Activated CD4-positive, alpha-beta memory T cell treated with anti-CD3 and anti-CD28 coated beads, Interleukin-2, amount 10 ng/mL, durations not matched to agents 7 days and 5 days (primary cell): Measurements from ENCODE around the gene SLC23A1. TPM values are rescaled to one million over a fixed set of nuclear protein-coding genes. Genes with fewer than 3 reads are reported as not detected.

Source experiments
- CTCF ChIA-PET: fragments of 350-600 bp; sonication (Branson Sonifier 250); formaldehyde crosslinking; loops from one replicate; lab custom pipeline; 2021; ENCODE audit warnings: antibody characterized with exemption, inconsistent platforms; lab: Charles Lee
- POLR2A ChIA-PET: fragments of 350-600 bp; sonication (Branson Sonifier 250); formaldehyde crosslinking; loops from one replicate; lab custom pipeline; 2021; ENCODE audit warnings: antibody characterized with exemption; lab: Charles Lee
- DNase-seq: peaks from one replicate; pipeline ENCODE4 v3.0.0-alpha.2; 2020
- H3K27ac Mint-ChIP-seq: one replicate; pipeline ENCODE4 v1.8.0; 2021; ENCODE audit warnings: mild to moderate bottlenecking, mixed read lengths
- H3K27me3 Mint-ChIP-seq: one replicate; pipeline ENCODE4 v1.8.0; 2021; ENCODE audit warnings: mixed read lengths
- H3K36me3 Mint-ChIP-seq: one replicate; pipeline ENCODE4 v1.8.0; 2021; ENCODE audit warnings: low read depth, mixed read lengths
- H3K4me1 Mint-ChIP-seq: one replicate; pipeline ENCODE4 v1.8.0; 2021; ENCODE audit warnings: mixed read lengths
- H3K4me3 Mint-ChIP-seq: one replicate; pipeline ENCODE4 v1.8.0; 2021; ENCODE audit warnings: mild to moderate bottlenecking, mixed read lengths
- H3K9me3 Mint-ChIP-seq: one replicate; pipeline ENCODE4 v1.8.0; 2021; ENCODE audit warnings: mixed read lengths
- total RNA-seq, 2 experiments: library from RNA; stranded (reverse); gene quantifications; one replicate each; pipeline ENCODE4 v1.2.3, GENCODE V29; 2021

The SLC23A1 gene
- total RNA-seq: 1 to 10 TPM; 1.0 to 1.8 TPM

DNA sequence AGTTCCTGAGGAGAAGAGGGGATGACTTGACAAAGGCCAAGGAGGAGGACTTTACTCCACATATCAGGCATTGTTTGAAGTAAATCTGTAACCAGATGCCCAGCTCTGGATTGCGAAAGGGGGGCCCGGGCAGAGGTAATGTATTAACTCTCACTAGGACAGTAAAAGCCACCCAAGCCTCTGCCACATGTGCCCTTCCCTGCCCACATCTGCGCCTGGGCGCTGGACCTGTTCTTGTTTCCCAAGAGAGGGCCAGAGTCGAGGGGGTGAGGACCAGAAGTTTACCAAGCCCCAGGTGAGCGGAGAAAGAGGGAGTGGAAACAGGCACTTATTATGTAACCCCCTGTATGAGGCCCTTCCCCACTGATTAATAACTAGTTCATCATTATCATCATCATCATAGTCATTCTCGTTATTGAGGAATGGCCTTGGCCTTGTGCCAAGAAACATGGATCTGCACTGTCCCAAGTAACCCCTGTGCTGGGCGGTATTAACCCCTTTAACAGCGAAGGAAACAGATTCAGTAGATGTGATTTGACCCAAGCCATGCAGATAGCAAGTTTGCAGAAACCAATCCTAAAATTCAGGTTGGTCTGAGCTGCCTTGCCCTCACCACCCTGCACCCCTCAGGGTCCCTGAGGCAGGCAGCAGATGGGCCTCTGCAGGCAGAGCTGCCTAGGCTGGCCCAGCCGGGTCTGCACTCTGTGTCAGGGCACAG lies at the start of gene SLC23A1:
SLC23A1 (minus strand) TSS at position 23 of the 718 bp plus-strand sequence. CDS start 44 bp downstream, outside the sequence.
- CTCF ChIA-PET: interaction anchor here (1.1 kb wide), 1 partner anchor 41 kb away, joined by 4 read pairs; no protein-coding TSS in a partner anchor
- no peak for DNase-seq
- Mint-ChIP-seq H3K36me3 (peaks cover 4% of the 10 kb centered on the region), H3K27ac (peak within 1 kb of the TSS; percentile 88), H3K27me3 (no peaks in the 10 kb centered on the region), H3K4me1 (peaks cover 49% of the 10 kb centered on the region), H3K4me3 (no peak within 1 kb of the TSS), H3K9me3 (no peaks in the 10 kb centered on the region)
- POLR2A ChIA-PET: interaction anchor here (1.2 to 1.4 kb wide), 4 partner anchors 33 to 90 kb away, joined by 4 to 5 read pairs (median 4); partner anchors contain the start of genes MATR3 and PAIP2

DNA sequence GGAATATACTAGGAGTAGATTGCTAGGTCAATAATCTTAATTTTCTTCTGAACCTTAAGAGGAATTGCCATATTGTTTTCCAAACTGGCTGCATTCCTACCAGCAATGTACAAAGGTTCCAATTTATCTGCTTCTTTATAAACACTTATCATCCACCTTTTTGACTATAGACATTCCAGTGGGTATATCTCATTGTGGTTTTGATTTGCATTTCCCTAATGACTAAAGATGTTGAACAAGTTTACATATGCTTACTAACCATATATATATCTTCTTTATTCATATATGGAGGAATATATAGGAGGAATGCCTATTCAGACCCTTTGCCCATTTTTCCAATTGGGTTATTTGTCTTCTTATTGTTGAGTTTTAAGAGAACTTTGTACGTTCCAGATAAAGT lies 48.6 kb upstream of the SLC23A1 start:
- ChIA-PET CTCF (interaction anchor here (1.0 to 1.8 kb wide), 2 partner anchors 9 to 80 kb away, joined by 4 to 5 read pairs; no protein-coding TSS in a partner anchor), POLR2A (interaction anchor here (1.4 kb wide), 1 partner anchor 10 kb away, joined by 3 read pairs; no protein-coding TSS in a partner anchor)
- Mint-ChIP-seq H3K36me3 (peaks cover 20% of the 10 kb centered on the region), H3K4me3 (no peak overlapping the region), H3K9me3 (no peaks in the 10 kb centered on the region), H3K27ac (no peak overlapping the region), H3K4me1 (peaks cover 16% of the 10 kb centered on the region), H3K27me3 (no peaks in the 10 kb centered on the region)
- no peak for DNase-seq

DNA sequence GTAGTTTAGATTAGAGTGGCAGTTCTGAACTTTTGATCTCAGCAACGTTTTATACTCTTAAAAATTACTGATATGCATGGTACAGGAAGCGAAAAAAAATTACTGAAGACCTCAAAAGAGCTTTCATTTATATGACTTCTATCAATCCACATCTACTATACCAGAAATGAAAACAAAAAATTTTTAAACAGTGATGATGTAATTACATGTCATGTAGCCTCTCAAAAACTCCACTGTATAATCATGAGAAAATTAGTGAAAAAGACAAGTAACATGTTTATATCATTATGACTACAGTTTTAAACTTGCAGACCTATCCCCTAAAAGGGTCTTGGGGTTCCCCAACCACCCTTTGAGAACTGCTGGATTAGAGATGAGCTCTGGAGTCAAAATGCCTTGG lies 46.9 kb upstream of the SLC23A1 start:
- ChIA-PET POLR2A (interaction anchor here (0.9 to 1.2 kb wide), 3 partner anchors 9 to 131 kb away, joined by 3 to 6 read pairs (median 3); partner anchors contain the start of gene UBE2D2), CTCF (interaction anchor here (1.2 to 2.0 kb wide), 6 partner anchors 10 to 88 kb away, joined by 3 to 5 read pairs (median 4); no protein-coding TSS in a partner anchor)
- Mint-ChIP-seq H3K9me3 (no peaks in the 10 kb centered on the region), H3K36me3 (peaks cover 18% of the 10 kb centered on the region), H3K4me3 (no peak overlapping the region), H3K27me3 (no peaks in the 10 kb centered on the region), H3K4me1 (peaks cover 12% of the 10 kb centered on the region), H3K27ac (no peak overlapping the region)
- no peak for DNase-seq

DNA sequence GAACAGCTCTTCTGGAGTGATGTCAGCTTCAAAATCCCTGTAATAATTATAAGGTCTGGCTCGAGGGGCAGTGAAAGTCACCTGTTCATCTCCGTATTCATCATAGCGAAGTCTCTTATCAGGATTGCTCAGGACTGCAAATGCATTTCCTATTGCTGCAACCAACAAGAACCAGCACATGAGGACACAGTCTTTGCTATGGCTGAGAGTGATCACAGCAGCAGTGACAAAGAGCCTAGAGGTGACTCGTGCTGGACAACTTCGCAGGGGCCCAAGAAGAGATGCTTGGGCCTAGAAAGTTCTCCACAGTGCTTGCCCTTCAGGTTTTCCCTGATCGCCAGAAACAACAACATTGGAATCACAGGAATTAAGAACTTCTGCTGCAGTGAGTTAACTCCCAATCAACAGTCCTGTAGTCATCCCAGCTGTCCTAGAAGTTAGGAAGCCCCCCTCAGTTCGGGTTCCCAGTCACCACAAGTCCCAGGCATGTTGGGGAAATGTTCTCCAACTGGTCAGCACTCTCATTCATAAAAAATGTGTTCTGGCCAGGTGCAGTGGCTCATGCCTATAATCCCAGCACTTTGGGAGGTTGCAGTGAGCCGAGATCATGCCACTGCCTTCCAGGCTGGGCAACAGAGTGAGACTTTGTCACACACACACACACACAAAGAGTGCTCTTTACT lies 43.2 kb upstream of the SLC23A1 start:
- H3K36me3 Mint-ChIP-seq: peaks cover 28% of the 10 kb centered on the region
- H3K4me1 Mint-ChIP-seq: peaks cover 25% of the 10 kb centered on the region
- H3K27me3 Mint-ChIP-seq: no peaks in the 10 kb centered on the region
- CTCF ChIA-PET: interaction anchor here (2.6 to 9.4 kb wide), 2 partner anchors 11 to 87 kb away, joined by 11 to 329 read pairs; no protein-coding TSS in a partner anchor
- no peak for DNase-seq
- H3K9me3 Mint-ChIP-seq: no peaks in the 10 kb centered on the region
- H3K4me3 Mint-ChIP-seq: no peak overlapping the region
- POLR2A ChIA-PET: interaction anchor here (1.1 to 1.5 kb wide), 2 partner anchors 56 to 91 kb away, joined by 3 to 5 read pairs; partner anchors contain the start of gene STING1
- no peak overlapping the region for H3K27ac Mint-ChIP-seq

DNA sequence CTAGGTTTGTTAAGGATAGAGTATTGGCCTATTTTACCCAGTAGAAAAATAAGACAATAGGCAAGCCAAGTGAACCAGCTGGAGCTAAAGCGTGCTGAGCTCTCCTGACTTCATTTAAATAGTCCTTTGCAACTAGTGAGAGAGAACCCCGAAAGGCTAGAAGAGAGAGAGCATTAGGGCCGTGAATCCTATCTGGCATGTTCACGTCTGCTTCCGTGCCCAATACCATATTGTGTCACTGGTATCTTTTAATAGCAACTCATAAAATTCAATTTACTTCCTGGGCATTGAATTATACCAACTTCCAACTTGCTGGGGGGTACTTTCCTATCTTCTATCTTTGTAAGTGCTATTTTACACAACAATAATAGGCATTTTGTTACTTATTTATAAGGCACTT lies 42.4 kb upstream of the SLC23A1 start:
- Mint-ChIP-seq H3K36me3 (peaks cover 24% of the 10 kb centered on the region), H3K4me1 (peaks cover 28% of the 10 kb centered on the region), H3K9me3 (no peaks in the 10 kb centered on the region), H3K27me3 (no peaks in the 10 kb centered on the region), H3K27ac (no peak overlapping the region), H3K4me3 (no peak overlapping the region)
- CTCF ChIA-PET: interaction anchor here (0.6 to 9.4 kb wide), 5 partner anchors 8 to 170 kb away, joined by 3 to 329 read pairs (median 4); partner anchors contain the start of gene DNAJC18
- no peak for DNase-seq
- POLR2A ChIA-PET: interaction anchor here (1.1 to 4.2 kb wide), 3 partner anchors 57 to 92 kb away, joined by 3 to 43 read pairs (median 5); partner anchors contain the start of gene STING1

DNA sequence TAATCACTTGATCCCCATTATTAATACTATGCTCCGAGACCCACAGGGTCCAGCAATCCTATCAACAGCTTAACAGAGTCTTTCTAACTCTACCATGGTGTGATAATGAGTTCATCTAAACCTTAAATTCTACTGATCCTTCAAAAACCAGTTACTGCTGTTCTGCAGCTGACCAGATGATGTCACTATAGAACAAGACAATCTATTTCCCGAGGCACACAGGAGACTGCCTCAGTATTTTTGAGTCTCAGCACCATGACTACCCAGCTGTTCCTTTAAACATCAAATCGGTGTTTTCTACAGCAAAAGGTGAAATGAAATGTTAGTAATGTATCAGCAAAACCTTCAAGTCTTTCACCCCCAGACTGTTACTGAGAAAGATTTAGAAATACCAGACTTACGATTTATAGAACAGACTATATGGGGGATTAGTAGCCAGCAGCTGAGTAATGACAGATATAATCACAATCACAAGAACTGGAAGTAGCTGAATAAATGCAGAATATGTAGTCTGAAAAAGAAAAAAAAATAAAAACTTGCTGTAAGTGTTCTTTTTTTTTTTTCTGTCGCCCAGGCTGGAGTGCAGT lies 39.3 kb upstream of the SLC23A1 start:
- H3K27ac Mint-ChIP-seq: peak overlapping the region; percentile 36

DNA sequence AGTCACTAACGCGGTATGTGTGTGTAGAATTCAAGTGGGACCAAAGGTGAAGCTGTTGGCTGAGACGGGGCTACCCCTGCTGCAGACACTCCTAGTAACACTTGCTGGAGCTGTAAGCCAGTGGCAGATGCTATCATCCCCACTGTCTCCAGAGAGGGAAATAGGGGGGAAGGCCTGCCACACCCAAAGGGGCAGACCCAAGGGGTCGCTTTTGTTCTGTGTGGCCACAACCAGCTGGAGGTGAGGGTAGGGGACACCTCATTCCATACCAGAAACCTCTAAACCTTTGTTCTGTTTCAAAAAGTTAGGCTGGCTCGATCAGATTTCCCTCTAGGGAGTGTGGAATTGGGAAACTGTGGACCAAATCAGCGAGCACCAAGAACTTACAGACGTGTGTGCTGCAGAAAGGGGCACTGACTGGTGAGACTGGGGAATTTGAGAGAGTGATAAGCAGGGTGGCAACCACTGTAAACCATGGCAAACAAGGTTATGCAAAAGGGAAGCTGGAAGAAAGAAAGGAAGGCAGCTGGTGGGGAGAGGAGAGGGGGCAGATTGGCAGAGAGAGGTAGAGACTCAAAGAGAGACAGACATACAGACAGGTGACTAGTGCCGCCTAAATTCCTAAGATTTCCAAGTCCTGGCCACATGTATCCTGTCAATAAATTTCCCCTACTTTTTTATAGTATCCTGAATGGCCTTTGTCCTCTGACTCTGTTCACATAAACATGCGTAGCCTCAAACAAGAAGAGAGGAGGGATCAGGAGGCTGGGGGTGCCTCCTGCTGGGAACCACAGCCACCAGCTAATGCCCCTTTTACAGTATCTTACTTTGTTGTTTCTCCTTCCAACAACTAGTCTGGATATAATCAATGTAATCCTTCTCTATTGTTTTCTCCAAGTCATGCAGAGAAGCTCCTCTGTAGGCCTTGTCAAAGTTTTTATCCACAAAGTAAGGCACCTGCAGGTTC lies 36.4 kb upstream of the SLC23A1 start:
- H3K36me3 Mint-ChIP-seq: peaks cover 33% of the 10 kb centered on the region
- H3K4me1 Mint-ChIP-seq: peaks cover 72% of the 10 kb centered on the region
- DNase-seq: no peak
- no peaks in the 10 kb centered on the region for H3K27me3 Mint-ChIP-seq
- H3K9me3 Mint-ChIP-seq: no peaks in the 10 kb centered on the region
- ChIA-PET POLR2A (interaction anchor here (1.1 to 11.1 kb wide), 11 partner anchors 15 to 142 kb away, joined by 4 to 137 read pairs (median 9); partner anchors contain the start of genes DNAJC18, MZB1, SMIM33 and SPATA24), CTCF (interaction anchor here (0.6 to 9.4 kb wide), 17 partner anchors 9 to 346 kb away, joined by 3 to 329 read pairs (median 5); partner anchors contain the start of genes DNAJC18, SPATA24 and STING1)
- H3K27ac Mint-ChIP-seq: peak overlapping the region; percentile 48
- no peak overlapping the region for H3K4me3 Mint-ChIP-seq

More for the DNA sequence above, 39.3 kb upstream of the SLC23A1 start:
- H3K36me3 Mint-ChIP-seq: peaks cover 28% of the 10 kb centered on the region
- no peak overlapping the region for H3K4me3 Mint-ChIP-seq
- H3K9me3 Mint-ChIP-seq: no peaks in the 10 kb centered on the region
- ChIA-PET POLR2A (interaction anchor here (0.7 to 11.1 kb wide), 16 partner anchors 9 to 880 kb away, joined by 3 to 137 read pairs (median 4); partner anchors contain the start of genes DNAJC18, ETF1, PAIP2 and SMIM33), CTCF (interaction anchor here (0.5 to 9.4 kb wide), 49 partner anchors 8 to 343 kb away, joined by 3 to 329 read pairs (median 5); partner anchors contain the start of genes CXXC5, DNAJC18, SMIM33 and STING1)
- no peaks in the 10 kb centered on the region for H3K27me3 Mint-ChIP-seq
- peaks cover 46% of the 10 kb centered on the region for H3K4me1 Mint-ChIP-seq
- peak; percentile 59 for DNase-seq

DNA sequence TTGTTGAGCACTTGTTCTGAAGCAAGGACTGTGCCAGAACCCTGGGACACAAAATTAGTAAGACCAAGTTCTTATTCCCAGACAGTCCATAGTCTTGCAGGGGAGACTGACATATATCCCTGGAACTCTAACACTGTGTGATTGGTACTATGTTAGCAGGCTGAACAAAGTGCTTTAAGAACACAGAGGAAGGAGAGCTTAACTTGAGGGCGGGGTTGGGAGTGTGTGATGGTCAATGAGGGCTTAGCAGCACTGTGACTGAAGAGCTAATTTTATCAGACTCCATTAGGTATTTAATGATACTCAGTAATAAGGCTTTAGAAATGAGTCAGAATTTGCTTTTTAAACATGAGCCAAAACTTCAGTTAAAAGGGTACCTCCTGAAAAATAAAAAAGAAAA lies 35.7 kb upstream of the SLC23A1 start:
- ChIA-PET POLR2A (interaction anchor here (1.1 to 11.1 kb wide), 8 partner anchors 15 to 143 kb away, joined by 3 to 137 read pairs (median 9); partner anchors contain the start of genes MZB1, SMIM33, SPATA24 and STING1), CTCF (interaction anchor here (0.6 to 9.4 kb wide), 9 partner anchors 9 to 826 kb away, joined by 3 to 329 read pairs (median 4); partner anchors contain the start of genes DNAJC18 and STING1)
- peaks cover 29% of the 10 kb centered on the region for H3K36me3 Mint-ChIP-seq
- no peak overlapping the region for H3K4me3 Mint-ChIP-seq
- no peaks in the 10 kb centered on the region for H3K27me3 Mint-ChIP-seq
- no peak for DNase-seq
- H3K27ac Mint-ChIP-seq: no peak overlapping the region
- H3K9me3 Mint-ChIP-seq: no peaks in the 10 kb centered on the region
- H3K4me1 Mint-ChIP-seq: peaks cover 76% of the 10 kb centered on the region

DNA sequence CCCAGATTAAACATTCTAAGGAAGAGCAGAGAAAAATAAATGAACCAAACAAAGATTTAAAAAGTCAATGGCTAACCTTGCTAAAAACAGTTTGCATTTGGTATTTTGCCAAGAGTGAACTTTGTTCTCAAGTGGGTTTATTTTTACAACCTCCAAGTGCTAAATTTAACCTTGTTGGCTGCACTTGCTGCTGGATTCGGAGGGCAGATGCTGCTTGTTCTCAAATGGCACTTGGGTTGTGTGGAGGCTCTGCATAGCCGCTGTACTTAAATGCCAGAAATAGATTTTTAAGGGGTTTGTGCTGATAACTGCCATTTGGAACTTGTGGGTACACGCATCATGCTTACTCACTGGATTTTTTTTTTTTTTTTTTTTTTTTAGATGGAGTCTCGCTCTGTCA lies 34.1 kb upstream of the SLC23A1 start:
- H3K27me3 Mint-ChIP-seq: no peaks in the 10 kb centered on the region
- H3K27ac Mint-ChIP-seq: peak overlapping the region; percentile 93
- peaks cover 83% of the 10 kb centered on the region for H3K4me1 Mint-ChIP-seq
- POLR2A ChIA-PET: interaction anchor here (0.7 to 11.1 kb wide), 12 partner anchors 13 to 145 kb away, joined by 3 to 137 read pairs (median 16); partner anchors contain the start of genes DNAJC18, MZB1, SLC23A1 and SPATA24
- no peak for DNase-seq
- H3K4me3 Mint-ChIP-seq: no peak overlapping the region
- CTCF ChIA-PET: interaction anchor here (0.6 to 9.4 kb wide), 5 partner anchors 41 to 158 kb away, joined by 3 to 329 read pairs (median 5); partner anchors contain the start of gene PAIP2
- peaks cover 31% of the 10 kb centered on the region for H3K36me3 Mint-ChIP-seq
- H3K9me3 Mint-ChIP-seq: no peaks in the 10 kb centered on the region

DNA sequence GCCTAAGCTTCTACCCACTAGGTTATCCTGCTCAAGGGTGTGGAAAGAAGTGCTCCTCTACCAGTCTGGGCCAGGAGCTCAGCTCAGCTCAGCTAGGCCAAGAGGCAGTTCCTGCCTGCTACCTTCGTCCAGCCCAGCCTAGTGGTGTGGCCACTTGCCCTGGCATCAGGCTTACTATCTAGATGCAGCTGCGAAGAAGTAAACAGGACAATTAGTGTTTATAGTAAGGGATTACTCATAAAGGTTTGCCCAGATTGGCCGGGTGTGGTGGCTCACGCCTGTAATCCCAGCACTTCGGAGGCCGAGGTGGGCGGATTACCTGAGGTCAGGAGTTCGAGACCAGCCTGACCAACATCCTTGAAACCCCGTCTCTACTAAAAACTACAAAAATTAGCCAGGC lies 33.6 kb upstream of the SLC23A1 start:
- no peak for DNase-seq
- H3K4me3 Mint-ChIP-seq: no peak overlapping the region
- ChIA-PET POLR2A (interaction anchor here (0.7 to 11.1 kb wide), 12 partner anchors 13 to 146 kb away, joined by 3 to 137 read pairs (median 9); partner anchors contain the start of genes DNAJC18, MATR3, MZB1 and SLC23A1), CTCF (interaction anchor here (0.6 to 3.2 kb wide), 8 partner anchors 75 to 220 kb away, joined by 3 to 20 read pairs (median 4); partner anchors contain the start of gene PAIP2)
- H3K27ac Mint-ChIP-seq: peak overlapping the region; percentile 93
- H3K36me3 Mint-ChIP-seq: peaks cover 31% of the 10 kb centered on the region
- no peaks in the 10 kb centered on the region for H3K9me3 Mint-ChIP-seq
- no peaks in the 10 kb centered on the region for H3K27me3 Mint-ChIP-seq
- peaks cover 81% of the 10 kb centered on the region for H3K4me1 Mint-ChIP-seq
